HG02642 (cell line): Measurements from ENCODE around the gene CIRBP.
"Not testable (repeated sequence)": the region's sequence is repeated elsewhere in the genome, so short reads cannot be mapped to it uniquely, and the experiment has no call there.

Source experiments
- ATAC-seq: cut with Tn5 transposase; IDR thresholded peaks from one replicate; pipeline ENCODE4 v1.9.1; 2021; ENCODE audit warnings: mild to moderate bottlenecking; ENCODE audit not compliant: unreplicated experiment, poor library complexity

CIRBP gene

DNA sequence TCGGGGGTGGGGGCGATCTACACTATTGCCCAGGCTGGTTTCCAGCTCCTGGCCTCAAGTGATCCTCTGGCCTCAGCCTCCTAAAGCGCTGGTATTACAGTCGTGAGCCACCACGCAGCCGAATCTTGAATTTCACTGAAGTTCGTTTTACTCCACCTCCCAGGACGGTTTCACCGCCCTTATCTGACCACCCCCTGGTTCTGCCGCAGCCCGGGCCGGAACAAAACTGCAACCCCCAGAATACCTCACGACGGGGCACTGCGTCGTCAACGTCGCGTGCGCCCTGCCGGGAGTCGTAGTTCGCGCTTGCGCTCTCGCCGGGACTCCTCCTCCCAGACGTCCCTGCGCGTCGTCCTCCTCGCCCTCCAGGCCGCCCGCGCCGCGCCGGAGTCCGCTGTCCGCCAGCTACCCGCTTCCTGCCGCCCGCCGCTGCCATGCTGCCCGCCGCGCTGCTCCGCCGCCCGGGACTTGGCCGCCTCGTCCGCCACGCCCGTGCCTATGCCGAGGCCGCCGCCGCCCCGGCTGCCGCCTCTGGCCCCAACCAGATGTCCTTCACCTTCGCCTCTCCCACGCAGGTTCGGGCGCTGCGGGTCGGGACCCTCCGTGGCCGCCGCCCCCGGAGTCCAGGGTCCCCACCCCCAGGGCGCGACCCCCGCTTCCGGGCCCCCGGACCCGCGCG lies 27.6 kb upstream of the CIRBP start, which contains the start of gene ATP5F1D:
Gene ATP5F1D (plus strand): TSS at position 335 of the 679 bp plus-strand sequence. CDS start 100 bp downstream, at position 435.
- peak; percentile 58 for ATAC-seq

- no peak for ATAC-seq
Measured at GRCh38 chr19:1243768-1244692, 25.1 kb upstream of the CIRBP start.

- ATAC-seq, result no peak
Measured at GRCh38 chr19:1244693-1245451, 24.3 kb upstream of the CIRBP start.

GRCh38 chr19:1245494-1246264 lies 23.5 kb upstream of the CIRBP start:
- ATAC-seq, result no peak

DNA sequence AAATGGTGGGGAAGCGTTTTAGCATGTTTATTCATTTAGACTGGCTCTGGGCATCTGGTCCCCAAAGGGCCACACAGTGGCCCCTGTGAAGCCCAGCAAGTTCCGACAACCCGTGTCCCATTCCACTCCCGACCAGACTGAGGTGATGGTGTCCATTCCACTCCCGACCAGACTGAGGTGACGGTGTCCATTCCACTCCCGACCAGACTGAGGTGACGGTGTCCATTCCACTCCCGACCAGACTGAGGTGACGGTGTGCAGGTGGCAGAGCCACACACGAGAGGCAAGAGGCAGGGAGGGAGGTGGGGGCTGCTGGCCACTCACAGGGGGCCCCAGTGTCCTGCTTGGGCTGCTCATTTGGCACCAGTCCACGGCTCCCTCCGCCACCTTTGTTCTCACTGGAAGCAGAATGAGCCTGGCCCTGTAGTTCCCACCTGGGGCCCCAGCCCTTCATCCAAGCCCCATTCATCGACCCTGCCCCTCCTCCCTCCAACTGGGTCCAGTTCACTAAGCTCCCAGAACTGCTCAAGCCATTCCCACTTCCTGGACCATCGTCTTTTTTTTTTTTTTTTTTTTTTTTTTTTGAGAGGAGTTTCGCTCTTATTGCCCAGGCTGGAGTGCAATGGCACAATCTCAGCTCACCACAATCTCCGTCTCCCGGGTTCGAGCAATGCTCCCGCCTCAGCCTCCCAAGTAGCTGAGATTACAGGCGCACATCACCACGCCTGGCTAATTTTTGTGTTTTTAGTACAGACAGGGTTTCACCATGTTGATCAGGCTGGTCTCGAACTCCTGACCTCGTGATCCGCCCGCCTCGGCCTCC lies 22.7 kb upstream of the CIRBP start:
- ATAC-seq, result not testable (repeated sequence)

- no peak for ATAC-seq
Measured at GRCh38 chr19:1247748-1248138, 21.4 kb upstream of the CIRBP start.

GRCh38 chr19:1248139-1248785 lies 20.9 kb upstream of the CIRBP start, which contains the start of gene MIDN:
Gene MIDN, plus strand, starts transcription at chr19:1248583. Its CDS starts 1,714 bp downstream, at chr19:1250297.
- peak; percentile 13 for ATAC-seq

DNA sequence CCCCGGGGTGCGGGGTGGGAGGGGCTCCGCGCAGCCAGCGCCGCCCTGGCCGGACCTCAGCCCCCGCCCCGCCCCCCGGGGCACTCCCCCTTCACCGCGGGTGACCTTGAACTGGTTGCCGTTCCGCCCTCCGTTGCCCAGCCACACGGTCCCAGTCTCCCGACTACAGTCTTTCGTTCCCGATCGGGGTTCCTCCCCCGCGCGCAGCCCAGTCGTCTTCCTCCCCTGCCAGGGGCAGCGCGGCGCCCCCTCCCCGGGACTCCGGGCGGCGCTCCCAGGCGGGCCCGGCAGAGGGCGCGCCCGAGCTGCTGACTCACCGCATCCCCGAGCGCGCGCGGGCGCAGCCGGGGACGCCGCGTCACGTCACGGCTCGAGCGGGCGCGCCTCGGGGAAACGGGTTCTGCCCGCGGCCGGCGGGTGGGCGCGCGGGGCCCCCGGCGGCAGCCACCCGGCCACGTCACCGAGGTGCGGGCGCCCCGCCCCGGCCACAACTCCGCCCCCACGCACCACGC lies 20.3 kb upstream of the CIRBP start:
- ATAC-seq, result peak; percentile 39

GRCh38 chr19:1249298-1249989 lies 19.7 kb upstream of the CIRBP start:
- ATAC-seq, result peak; percentile 58

DNA sequence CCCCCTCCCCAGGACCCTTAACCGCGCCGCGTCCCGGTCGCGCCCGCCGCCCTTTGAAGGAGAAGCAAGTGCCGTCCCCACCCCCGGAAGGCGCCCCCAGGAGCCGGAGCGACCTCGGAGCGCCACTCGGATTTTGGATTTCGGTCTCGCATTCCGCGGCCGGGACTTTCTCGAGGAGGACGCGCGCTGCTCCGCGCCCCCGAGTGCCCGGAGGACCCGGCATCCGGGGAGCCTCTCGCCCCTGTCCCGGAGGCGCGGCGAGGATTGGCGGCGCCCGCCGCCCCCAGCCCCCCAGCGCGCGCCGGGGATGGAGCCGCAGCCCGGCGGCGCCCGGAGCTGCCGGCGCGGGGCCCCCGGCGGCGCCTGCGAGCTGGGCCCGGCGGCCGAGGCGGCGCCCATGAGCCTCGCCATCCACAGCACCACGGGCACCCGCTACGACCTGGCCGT lies 19.1 kb upstream of the CIRBP start:
- ATAC-seq, result no peak

GRCh38 chr19:1250437-1251260 lies 18.5 kb upstream of the CIRBP start:
- no peak for ATAC-seq

DNA sequence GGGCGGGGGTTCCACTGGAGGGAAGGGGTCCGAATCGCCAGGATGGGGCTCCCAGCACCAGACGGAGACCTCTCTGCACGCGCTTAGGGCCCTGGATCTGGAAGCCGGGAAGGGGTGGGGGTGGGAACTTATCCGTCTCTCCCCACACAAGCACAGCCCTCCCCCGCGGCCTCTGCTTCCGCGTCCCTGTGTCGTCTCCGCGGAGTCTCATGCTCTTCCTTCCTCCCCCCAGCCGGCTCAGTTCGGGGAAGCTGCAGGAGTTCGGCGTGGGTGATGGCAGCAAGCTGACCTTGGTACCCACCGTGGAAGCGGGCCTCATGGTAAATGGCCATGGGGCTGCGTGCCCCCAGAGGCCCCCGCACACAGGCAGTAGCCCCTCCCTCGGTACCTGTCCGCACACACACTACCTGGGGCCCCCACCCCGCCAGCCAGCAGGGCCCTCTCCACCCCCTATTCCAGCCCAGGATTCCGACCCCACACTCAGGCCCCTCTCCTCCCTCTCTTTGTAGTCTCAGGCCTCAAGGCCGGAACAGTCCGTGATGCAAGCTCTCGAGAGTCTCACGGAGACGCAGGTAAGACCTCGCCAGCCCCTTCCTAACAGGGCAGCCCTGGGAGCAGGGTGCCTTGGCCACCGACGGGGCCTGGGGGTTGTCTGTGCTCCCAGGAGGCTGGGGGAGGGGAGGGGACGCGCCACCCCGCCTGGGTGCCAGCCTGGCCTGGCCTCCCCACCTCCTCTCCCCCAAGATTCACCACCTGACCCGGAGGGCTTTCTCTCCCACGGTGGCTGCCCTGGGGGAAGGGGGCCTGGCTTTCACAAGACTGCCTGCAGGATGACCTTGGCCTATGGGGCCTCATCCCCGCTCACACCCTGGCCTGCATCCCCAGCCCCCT lies 17.6 kb upstream of the CIRBP start:
- ATAC-seq, result no peak

GRCh38 chr19:1252221-1252820 lies 16.8 kb upstream of the CIRBP start:
- ATAC-seq, result no peak

- no peak for ATAC-seq
Measured at GRCh38 chr19:1252821-1253513, 16.2 kb upstream of the CIRBP start.
